Neural cell (in vitro differentiated cells): Measurements from ENCODE around the gene MICAL2. TPM values are rescaled to one million over a fixed set of nuclear protein-coding genes. Genes with fewer than 3 reads are reported as not detected.
A peak's percentile ranks its signal among the peaks of the same experiment; 100 is the strongest.

Experiments used
- H2AFZ ChIP-seq: fragments of 200-600, 300-800 bp; sonication (generic), shearing (Covaris generic); 2 replicates; pipeline ENCODE4 v1.6.0; 2014; ENCODE audit warnings: low read depth, mild to moderate bottlenecking, antibody characterized with exemption, low read length, moderate library complexity
- H3F3A ChIP-seq: fragments of 200-600 bp; shearing (Covaris generic); 2 replicates; pipeline ENCODE4 v1.6.1; 2016; ENCODE audit warnings: mild to moderate bottlenecking, moderate library complexity, mixed read lengths, antibody characterized with exemption, low read length; ENCODE audit not compliant: insufficient read depth, poor library complexity, severe bottlenecking
- H3K27ac ChIP-seq: fragments of 200-600, 300-800 bp; sonication (generic), shearing (Covaris generic); 2 replicates; pipeline ENCODE4 v1.5.1; 2014; ENCODE audit warnings: mild to moderate bottlenecking, low read length, moderate library complexity
- H3K27me3 ChIP-seq: fragments of 300-800, 200-600 bp; sonication (generic), shearing (Covaris generic); 2 replicates; pipeline ENCODE4 v1.6.0; 2014; ENCODE audit warnings: mild to moderate bottlenecking, low read depth, low read length, moderate library complexity; ENCODE audit not compliant: insufficient read depth
- H3K36me3 ChIP-seq: fragments of 300-800, 200-600 bp; sonication (generic), shearing (Covaris generic); 2 replicates; pipeline ENCODE4 v1.5.1; 2014; ENCODE audit warnings: mild to moderate bottlenecking, antibody characterized with exemption, low read length, moderate library complexity; ENCODE audit not compliant: insufficient read depth
- H3K4me2 ChIP-seq: fragments of 300-800, 200-600 bp; sonication (generic), shearing (Covaris generic); 2 replicates; pipeline ENCODE4 v1.6.0; 2014; ENCODE audit warnings: mild to moderate bottlenecking, low read length
- H3K4me3 ChIP-seq: fragments of 300-800, 200-600 bp; sonication (generic), shearing (Covaris generic); 2 replicates; pipeline ENCODE4 v1.5.1; 2014; ENCODE audit warnings: mild to moderate bottlenecking, low read length, moderate library complexity
- H3K79me2 ChIP-seq: fragments of 200-600 bp; shearing (Covaris generic); replicated peaks from 2 replicates; pipeline ENCODE4 v1.6.0; 2014; ENCODE audit warnings: mild to moderate bottlenecking, low read length, moderate library complexity; ENCODE audit not compliant: insufficient read depth
- H3K9ac ChIP-seq: fragments of 300-800, 200-600 bp; sonication (generic), shearing (Covaris generic); 2 replicates; pipeline ENCODE4 v1.6.1; 2016; ENCODE audit warnings: mild to moderate bottlenecking, low read length, mixed read lengths
- H3K9me2 ChIP-seq: fragments of 200-600 bp; shearing (Covaris generic); 2 replicates; pipeline ENCODE4 v1.6.1; 2016; ENCODE audit warnings: mild to moderate bottlenecking, low read length, mixed read lengths; ENCODE audit not compliant: insufficient read depth
- H3K9me3 ChIP-seq: fragments of 200-600, 300-800 bp; sonication (generic), shearing (Covaris generic); 2 replicates; pipeline ENCODE4 v1.6.1; 2016; ENCODE audit warnings: mild to moderate bottlenecking, mixed run types, low read length, moderate library complexity, mixed read lengths
- H4K20me1 ChIP-seq: fragments of 200-600 bp; shearing (Covaris generic); 2 replicates; pipeline ENCODE4 v1.6.1; 2016; ENCODE audit warnings: mild to moderate bottlenecking, mixed run types; ENCODE audit not compliant: insufficient read depth
- EP300 ChIP-seq: fragments of 450-650 bp; conservative IDR thresholded peaks from 2 replicates; pipeline ENCODE4 v1.6.1; 2014; ENCODE audit warnings: antibody characterized with exemption, mild to moderate bottlenecking, moderate library complexity; ENCODE audit not compliant: poor library complexity, severe bottlenecking
- EZH2 ChIP-seq: fragments of 200-600, 300-800 bp; shearing (Covaris generic), sonication (generic); IDR thresholded peaks from 2 replicates; pipeline ENCODE4 v1.6.1; 2014; ENCODE audit warnings: antibody characterized with exemption, low read length, borderline replicate concordance, mild to moderate bottlenecking; ENCODE audit not compliant: insufficient read depth, poor library complexity, severe bottlenecking
- MXI1 ChIP-seq: fragments of 450-650 bp; conservative IDR thresholded peaks from 2 replicates; pipeline ENCODE4 v1.6.1; 2014; ENCODE audit warnings: antibody characterized with exemption, mild to moderate bottlenecking; ENCODE audit not compliant: poor library complexity, severe bottlenecking
- POLR2AphosphoS5 ChIP-seq: IDR thresholded peaks from 2 replicates; pipeline ENCODE4 v1.6.1; 2012
- RAD21 ChIP-seq: fragments of 450-650 bp; conservative IDR thresholded peaks from 2 replicates; pipeline ENCODE4 v1.6.1; 2014; ENCODE audit warnings: antibody characterized with exemption, mild to moderate bottlenecking, moderate library complexity
- REST ChIP-seq: IDR thresholded peaks from 2 replicates; pipeline ENCODE4 v1.6.1; 2012; ENCODE audit warnings: borderline replicate concordance
- SMC3 ChIP-seq: fragments of 450-650 bp; conservative IDR thresholded peaks from 2 replicates; pipeline ENCODE4 v1.6.1; 2014; ENCODE audit warnings: antibody characterized with exemption, mild to moderate bottlenecking, moderate library complexity; ENCODE audit not compliant: poor library complexity
- TAF1 ChIP-seq: IDR thresholded peaks from 2 replicates; pipeline ENCODE4 v1.6.1; 2012; ENCODE audit warnings: low read depth
- polyA plus RNA-seq: library from polyadenylated mRNA; depleted of rRNA; stranded (reverse); fragments of >200 nt; gene quantifications from 2 replicates; pipeline ENCODE4 v1.2.3, GENCODE V29; 2014
- TF ChIP-seq, protein P1 (sequence below): fragments of 450-650 bp; IDR thresholded peaks from 2 replicates; pipeline ENCODE4 v1.5.1; 2014; ENCODE audit warnings: antibody characterized with exemption, mild to moderate bottlenecking, moderate library complexity; ENCODE audit not compliant: poor library complexity, severe bottlenecking

Gene MICAL2
- polyA plus RNA-seq, 1 donor from 2014 or later = 2.2 TPM

GRCh38 chr11:12236744-12237101, 126.3 kb downstream of the MICAL2 start:
- H4K20me1 ChIP-seq = no peaks in the 10 kb centered on the region
- H3K79me2 ChIP-seq = no peaks in the 10 kb centered on the region
- H3K36me3 ChIP-seq = no peaks in the 10 kb centered on the region
- H3K9me3 ChIP-seq = no peaks in the 10 kb centered on the region
- H3F3A ChIP-seq = no peaks in the 10 kb centered on the region
- no peaks in the 10 kb centered on the region for H3K9me2 ChIP-seq
- H3K9ac ChIP-seq = no peak overlapping the region
- no peak overlapping the region for H3K27ac ChIP-seq
- H3K27me3 ChIP-seq = no peaks in the 10 kb centered on the region
- TF ChIP-seq REST = no peak
- no peak for TF ChIP-seq EP300
- no peak for TF ChIP-seq POLR2AphosphoS5
- peak; percentile 6 for TF ChIP-seq SMC3
- no peak overlapping the region for H3K4me3 ChIP-seq
- H2AFZ ChIP-seq = no peak overlapping the region
- H3K4me2 ChIP-seq = no peak overlapping the region

DNA sequence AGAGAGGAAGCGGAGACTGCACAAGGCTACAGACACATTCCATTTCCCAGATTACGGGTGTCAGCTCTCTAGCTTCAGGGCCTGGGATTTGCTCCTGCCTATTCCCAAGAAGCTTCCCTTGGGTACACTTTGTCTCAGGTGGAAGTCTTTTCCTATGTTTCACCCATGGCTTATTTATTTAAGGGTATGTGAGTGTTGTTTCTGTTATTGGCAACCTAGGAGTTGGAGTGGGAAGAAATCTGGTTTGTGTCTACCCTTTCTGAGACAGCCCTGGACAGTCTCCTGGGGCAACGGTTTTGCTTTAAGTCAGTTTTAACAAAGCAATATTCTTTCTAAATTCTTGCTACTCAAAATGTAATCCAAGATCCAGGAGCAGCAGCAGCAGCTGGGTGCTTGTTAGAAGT, 127.0 kb downstream of the MICAL2 start:
- Histone ChIP-seq H3K4me3 (no peak overlapping the region), H3K9me2 (no peaks in the 10 kb centered on the region), H3K79me2 (no peaks in the 10 kb centered on the region), H3K4me2 (no peak overlapping the region), H3F3A (no peaks in the 10 kb centered on the region), H3K9ac (no peak overlapping the region), H3K27ac (no peak overlapping the region), H3K9me3 (no peaks in the 10 kb centered on the region), H3K36me3 (no peaks in the 10 kb centered on the region), H4K20me1 (no peaks in the 10 kb centered on the region), H3K27me3 (no peaks in the 10 kb centered on the region), H2AFZ (no peak overlapping the region)
- TF ChIP-seq MXI1 = no peak
- no peak for TF ChIP-seq POLR2AphosphoS5
- no peak for TF ChIP-seq SMC3
- TF ChIP-seq, protein P1, sequence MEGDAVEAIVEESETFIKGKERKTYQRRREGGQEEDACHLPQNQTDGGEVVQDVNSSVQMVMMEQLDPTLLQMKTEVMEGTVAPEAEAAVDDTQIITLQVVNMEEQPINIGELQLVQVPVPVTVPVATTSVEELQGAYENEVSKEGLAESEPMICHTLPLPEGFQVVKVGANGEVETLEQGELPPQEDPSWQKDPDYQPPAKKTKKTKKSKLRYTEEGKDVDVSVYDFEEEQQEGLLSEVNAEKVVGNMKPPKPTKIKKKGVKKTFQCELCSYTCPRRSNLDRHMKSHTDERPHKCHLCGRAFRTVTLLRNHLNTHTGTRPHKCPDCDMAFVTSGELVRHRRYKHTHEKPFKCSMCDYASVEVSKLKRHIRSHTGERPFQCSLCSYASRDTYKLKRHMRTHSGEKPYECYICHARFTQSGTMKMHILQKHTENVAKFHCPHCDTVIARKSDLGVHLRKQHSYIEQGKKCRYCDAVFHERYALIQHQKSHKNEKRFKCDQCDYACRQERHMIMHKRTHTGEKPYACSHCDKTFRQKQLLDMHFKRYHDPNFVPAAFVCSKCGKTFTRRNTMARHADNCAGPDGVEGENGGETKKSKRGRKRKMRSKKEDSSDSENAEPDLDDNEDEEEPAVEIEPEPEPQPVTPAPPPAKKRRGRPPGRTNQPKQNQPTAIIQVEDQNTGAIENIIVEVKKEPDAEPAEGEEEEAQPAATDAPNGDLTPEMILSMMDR = no peak
- TF ChIP-seq EZH2 = no peak
- no peak for TF ChIP-seq TAF1
- no peak for TF ChIP-seq REST
- no peak for TF ChIP-seq EP300
- no peak for TF ChIP-seq RAD21
